A204.1 (cell line): Measurements from ENCODE around the gene DLG1.

Experiments
- FAIRE-seq: peaks from 2 replicates; lab custom pipeline; 2012; peaks lifted over from hg19 to GRCh38; lab: Jason Lieb, UNC

Gene DLG1

DNA sequence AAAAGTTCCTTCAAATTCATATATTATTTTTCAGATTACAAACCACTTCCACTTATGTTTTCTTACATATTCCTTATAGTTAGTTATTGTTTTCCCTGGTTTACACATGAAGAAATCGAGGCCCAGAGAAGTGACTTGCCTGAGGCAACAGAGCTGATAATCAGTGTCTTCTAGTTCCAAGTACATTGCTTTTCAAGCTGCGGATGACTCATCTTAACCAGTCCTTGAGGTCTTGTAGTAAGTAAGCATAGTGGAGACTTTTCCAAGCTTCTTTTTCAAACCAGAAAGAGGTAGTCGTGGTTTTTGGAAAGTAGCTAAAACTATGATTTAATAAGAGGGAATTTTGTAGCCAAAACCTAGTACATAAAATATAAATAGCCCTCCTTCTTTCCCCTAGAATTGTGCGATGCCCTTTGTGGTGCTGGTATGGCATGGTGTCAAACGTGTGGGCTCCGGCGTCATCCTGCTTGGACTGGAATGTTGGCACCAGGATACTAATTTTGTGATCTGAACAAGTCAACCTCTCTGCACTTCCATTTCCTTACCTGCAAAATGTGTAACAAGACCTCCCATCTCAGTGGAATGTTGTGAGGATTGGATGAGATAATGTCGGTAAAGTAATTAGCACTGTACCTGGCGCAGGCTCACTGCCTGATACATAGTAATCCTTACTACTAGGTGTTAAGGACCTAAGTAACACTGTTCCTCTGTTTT lies 19.0 kb upstream of the DLG1 start:
- no peak for FAIRE-seq

DNA sequence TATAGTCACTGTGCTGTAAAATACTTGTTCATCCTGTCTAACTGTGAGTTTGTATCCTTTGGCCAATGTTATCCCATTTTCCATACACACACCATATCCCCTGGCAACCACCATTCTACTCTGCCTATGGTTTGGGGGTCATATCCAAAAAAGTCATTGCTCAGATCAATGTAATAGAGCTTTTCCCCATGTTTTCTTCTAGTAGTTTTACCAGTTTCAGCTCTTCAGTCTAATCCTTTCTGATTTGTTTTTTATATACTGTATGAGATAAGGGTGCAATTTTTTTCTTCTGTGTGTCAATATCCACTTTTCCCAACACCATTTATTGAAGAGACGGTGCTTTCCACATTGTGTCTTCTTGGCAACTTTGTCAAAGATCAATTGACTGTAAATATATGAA lies 14.0 kb upstream of the DLG1 start:
- no peak for FAIRE-seq

GRCh38 chr3:197311591-197311990 lies 13.2 kb upstream of the DLG1 start:
- no peak for FAIRE-seq

DNA sequence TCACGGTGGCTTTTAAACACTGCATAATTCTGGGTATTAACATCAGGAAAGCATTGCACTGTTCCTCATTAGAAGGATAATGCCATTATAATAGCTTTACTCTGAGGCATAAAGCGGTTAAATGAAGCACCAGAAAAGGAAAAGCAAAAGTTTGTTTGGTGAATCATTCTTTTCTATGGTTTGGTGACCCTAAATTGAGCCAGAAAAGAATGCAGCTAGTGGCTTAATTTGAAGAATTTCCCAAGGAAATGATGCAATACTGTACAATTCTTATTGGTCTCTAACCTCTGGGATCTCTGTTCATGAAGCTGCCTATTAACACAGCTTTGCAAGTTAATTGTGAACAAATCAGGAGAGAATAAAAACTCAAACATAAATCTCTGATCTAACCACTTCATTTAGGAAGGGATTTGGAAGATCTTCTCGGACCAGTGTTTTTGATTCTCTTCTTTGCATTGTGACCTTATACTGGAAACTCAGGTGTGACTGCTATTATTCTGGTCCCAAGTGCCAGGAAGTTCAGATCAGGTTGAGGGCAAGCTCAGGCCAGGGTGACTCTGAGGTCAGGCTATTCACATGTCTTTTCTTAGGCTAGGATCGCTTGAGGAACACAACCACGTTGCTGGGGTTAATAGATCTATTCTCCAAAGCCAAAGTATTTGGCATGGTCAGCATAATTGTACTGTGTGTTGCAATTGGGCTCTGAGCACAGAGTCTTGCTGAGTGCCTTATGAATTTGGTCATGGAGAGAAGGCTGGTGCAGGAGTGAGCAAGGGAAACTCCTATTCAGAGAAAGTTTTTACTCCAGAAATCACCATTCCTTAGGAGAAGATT lies 11.3 kb upstream of the DLG1 start:
- no peak for FAIRE-seq

DNA sequence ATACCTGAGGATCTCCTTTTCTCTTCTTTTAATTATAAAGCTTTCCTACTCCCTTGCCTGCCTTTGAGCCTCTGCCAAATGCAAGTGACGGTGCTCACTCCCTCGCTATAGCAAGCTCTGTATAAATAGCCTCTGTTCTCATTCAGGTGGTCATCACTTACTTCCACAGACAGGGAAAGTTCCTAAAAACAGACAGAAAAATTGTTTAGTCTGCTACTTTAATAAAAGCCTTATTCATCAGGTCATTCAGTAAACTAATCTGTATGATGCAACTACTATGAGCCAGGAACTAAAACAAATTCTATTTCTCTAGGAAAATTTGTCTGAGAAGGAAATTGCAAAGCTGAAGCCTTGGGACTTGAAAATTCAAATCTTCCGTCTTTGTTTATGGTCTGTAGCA lies 10.2 kb upstream of the DLG1 start:
- FAIRE-seq = no peak

DNA sequence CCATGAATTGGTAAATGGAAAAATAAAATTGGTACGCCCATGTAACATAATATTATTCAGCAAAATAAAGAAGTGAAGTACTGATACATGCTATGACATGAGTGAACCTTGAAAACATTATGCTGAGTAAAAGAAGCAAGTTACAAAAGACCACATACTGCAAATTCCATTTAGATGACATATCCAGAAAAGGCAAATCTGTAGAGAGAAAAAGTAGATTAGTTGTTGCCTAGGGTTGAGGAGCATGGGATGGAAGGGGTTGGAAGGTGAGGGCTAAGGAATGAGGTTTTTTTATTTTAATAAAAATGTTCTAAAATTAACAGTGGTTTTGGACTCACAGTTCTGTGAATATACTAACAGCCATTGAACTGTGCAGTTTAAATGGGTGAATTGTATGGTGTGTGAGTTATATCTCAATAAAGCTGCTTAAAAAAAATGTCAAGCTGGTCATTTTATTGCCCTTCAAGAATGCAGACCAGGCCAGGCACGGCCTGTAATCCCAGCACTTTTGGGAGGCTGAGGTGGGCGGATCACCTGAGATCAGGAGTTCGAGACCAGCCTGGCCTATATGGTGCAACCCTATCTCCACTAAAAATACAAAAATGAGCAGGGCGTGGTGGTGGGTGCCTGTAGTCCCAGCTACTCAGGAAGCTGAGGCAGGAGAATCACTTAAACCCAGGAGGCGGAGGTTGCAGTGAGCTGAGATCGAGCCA lies 8.1 kb upstream of the DLG1 start:
- FAIRE-seq = no peak

DNA sequence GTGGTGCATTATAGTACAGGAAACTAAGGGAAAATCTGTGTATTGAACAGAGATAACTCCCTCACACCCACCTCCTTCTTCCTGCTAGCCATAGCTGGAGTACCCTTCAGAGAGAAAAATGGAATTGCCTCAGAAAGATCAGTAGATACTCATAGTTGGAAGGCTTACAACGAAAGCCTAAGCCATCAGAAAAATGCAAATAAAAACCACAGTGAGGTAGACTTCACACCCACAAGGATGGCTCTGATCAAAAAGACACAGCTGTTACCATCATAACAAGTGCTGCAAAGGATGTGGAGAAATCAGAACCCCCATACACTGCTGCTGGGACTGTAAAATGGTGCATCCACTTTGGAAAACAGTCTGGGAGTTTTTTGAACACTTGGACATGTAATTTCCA lies 7.4 kb upstream of the DLG1 start:
- no peak for FAIRE-seq

DNA sequence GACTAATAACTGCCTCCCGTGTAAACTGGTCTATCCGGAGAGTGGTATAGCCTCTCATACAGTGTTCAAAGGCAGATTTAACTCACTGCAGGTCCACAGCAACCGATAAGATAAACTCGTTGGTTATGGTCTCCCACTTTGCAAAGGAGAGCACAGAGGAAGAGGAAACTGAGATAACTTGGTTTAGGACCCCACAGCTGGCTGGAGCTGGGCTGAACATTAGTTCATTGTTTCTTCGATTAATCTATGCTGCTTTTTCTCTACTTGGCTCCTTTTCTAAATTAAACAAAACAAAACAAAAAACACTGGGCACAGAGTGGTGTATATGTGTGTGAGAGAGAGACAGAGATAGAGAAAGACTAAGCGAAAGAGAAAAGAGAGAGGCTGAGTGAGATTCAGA lies 5.0 kb upstream of the DLG1 start:
- no peak for FAIRE-seq

DNA sequence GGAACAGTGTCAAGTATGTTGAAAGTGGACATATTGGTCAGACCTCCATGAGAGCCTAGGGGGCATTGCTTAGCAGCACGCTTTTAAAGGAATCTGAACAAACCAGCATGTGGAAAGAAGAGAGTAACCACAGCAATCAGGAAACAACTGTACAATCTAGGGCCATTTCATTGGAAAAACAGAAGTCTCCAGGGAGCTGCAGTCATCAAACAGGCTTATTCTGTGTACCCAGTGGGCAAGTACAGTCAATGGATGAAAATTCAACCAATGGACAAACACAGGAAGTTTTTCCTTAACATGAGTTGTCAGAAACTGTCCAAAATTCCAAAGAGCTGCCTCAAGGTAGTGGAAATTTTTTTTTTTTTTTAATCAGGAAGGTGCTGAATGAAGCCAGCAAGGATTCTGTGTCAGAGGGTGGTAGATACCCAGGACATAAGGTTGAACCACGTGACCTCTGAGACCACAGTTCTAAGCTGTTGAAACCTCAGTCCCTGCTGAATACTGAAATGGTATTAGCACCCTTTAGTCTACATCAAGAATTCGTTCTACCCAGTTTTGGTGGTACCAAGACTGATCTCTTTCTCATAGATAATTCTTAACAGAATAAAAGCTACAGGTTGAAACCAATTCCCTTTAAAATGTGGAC lies 4.4 kb upstream of the DLG1 start:
- FAIRE-seq = no peak

DNA sequence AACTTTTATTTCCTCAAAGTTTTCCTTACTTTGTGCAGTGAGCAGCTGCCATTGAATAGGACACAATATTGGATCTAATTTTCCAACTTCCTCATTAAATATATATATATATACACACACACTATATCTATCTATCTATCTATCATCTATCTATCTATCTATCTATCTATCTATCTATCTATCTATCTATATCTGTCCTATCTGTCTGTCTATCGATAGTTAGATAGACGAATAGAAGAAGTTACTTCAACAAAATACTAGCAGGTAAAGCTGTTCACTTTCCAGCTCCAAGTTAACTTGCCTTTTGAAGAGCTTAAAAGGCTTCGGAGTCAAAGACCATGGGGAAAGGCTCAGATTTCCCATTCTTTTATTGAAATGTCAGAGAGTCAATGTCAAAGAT lies 3.6 kb upstream of the DLG1 start:
- no peak for FAIRE-seq

- no peak for FAIRE-seq
Measured at GRCh38 chr3:197300361-197300760, 1.9 kb upstream of the DLG1 start.

GRCh38 chr3:197298945-197299854 lies 788 bp upstream of the DLG1 start:
- no peak for FAIRE-seq

DNA sequence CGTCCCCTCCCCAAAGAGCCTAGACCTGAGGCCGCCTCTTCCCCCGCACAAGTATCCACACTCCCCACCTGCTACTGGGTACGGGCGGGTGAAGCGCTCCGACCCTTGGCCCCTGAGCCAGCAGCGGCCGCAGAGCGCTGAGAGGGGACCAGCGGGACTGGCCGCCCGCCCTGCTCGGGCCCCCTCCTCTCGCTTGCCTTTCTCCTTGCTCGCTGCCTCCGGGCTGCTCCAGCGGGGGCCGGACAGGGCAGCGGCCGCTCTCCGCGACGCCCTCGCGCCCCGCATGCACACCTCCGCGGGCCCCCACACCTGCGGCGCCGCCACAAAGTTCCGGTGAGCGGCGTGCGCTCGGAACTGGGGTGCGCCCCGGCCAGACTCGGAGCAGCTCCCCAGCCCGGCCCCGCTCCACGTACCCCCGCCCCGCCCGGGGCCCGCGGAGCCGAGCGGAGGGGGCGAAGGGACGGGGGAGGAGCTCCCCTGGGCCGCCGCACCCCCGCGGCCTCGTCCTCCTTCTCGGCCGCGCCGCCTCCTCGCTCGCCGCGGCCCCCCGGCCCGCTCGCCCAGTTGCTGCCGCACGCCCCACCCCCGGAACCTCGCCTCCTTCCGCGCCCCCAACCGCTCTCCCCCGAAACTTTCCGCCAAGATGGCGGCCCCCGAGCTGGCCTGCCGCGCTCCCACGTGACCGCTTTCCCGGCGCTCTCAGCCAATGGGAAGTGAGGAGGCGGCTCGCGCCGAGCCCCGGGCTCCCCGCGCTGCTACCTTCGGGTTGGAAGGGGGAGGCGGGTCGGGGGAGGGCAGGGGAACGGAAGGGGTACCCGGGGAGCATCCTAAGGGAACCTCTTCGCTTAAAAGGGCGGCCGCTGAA lies 704 bp downstream of the DLG1 start:
- FAIRE-seq = no peak

GRCh38 chr3:197297002-197297401 lies 1.4 kb downstream of the DLG1 start:
- no peak for FAIRE-seq

DNA sequence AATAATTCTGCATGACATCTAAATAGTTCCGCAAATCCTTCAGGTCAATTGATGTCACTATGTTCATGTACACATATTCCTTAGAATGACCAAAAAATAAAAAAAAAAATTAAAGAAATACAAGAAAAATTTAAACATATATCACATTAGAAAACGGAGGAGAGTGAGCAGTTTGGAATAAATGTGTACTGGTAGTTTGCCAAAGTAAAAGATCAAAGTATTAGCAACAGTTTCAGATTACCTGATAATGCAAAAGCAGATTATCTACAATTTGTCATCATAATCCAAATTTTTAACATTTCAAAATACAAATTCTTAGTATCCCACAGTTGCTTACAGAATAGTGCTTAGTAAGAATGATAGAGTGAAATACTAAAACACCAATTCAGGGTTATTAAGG lies 1.9 kb downstream of the DLG1 start:
- no peak for FAIRE-seq

DNA sequence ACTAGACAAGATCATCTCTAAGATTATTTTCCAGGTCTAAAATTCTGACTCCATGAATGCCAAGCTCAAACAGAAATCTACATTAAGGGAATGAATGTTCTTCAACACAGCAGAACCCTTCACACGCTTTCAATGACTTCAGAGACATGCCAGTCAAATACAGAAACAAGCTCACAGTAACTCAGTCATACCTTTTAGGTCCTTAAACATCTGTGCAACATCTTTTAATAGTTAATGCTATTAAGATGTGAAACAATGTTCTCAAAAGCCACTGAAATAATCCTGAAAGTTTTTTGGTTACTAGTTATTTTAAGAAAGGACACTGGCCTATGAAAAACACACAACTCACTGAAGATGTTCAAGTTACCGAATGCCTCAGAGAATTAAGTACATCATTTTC lies 2.5 kb downstream of the DLG1 start:
- FAIRE-seq = no peak

DNA sequence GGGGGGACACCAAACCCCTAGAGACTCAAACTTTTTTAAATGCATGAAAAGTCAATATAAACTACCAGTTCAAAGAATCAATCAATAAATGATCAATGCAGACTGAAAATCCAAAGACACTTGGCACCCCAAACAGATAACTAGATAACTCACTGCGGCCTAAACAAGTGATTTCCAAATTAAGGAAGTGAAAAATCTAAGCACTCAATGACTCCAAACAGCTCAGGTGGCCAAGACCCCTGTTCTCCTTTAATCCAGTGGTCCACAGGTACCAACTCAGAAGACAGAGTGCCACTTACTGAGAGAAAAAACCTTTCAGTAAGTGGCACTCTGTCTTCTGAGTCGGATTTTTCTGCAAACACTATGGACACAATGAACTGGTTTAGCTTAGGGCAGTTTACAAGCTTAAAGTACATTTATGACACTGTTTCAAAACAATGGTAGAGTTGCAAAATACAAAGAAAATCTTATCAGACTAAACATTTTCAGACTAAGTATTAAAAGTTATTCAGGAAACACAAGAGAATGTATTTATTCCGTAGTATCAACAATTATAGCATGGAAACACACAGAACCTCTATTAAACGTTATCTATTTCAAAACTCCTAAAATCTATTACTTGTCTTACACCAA lies 4.7 kb downstream of the DLG1 start:
- FAIRE-seq = no peak

GRCh38 chr3:197292648-197293047 lies 5.8 kb downstream of the DLG1 start:
- no peak for FAIRE-seq

DNA sequence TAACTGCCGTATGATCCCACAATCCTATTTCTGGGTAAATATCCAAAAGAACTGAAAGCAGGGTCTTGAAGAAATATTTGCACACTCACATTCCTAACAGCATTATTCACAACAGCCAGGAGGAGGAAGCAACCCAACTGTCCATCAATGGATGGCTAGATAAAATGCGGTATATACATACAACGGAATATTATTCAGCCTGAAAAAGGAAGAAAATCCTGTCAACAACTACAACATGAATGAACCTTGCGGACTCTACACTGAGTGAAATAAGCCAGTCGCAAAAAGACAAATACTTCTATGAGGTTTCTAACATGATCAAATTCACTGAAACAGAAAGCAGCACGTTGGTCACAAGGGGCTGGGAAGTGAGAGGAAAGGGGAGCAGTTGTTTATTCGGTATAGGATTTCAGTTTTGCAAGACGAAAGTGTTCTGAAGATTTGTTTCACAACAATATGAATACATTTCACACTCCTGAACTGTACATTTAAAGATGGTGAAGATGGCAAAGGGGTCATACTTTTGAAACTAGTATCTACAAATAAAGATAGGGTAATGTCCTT lies 6.2 kb downstream of the DLG1 start:
- FAIRE-seq = no peak

DNA sequence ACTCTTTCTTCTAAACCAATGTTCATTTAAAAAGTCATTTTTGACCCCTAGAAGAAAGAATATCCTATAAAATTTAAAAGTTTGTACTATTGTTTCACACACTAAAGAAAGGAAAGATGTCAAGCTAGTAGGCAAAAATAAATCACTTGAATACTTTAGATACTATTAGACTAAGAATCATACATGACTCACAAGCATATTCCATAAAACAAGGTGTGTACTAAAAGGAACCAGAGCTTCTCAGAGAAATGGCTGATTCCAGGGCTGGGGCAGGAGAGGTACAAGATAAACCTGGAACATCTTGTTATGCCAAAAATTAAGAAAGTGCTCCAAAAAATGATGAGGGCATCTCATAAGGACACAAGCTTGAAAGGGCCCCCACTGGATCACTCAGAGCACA lies 8.7 kb downstream of the DLG1 start:
- no peak for FAIRE-seq
